OCI-LY7 (cell line): ENCODE data around the gene HAPLN3. TPM values are rescaled to one million over a fixed set of nuclear protein-coding genes. Genes with fewer than 3 reads are reported as not detected.
A peak's percentile ranks its signal among the peaks of the same experiment; 100 is the strongest.

ENCODE experiments used
- BruUV-seq: library from RNA; stranded (reverse); fragments of 400-500 nt; replicated peaks from 2 replicates; lab custom pipeline; 2021; lab: Mats Ljungman, UMichigan
- CTCF ChIA-PET: fragments of 300-600 bp; sonication (Branson Sonifier 250); formaldehyde crosslinking; loops from one replicate; lab custom pipeline; 2022; ENCODE audit warnings: antibody characterized with exemption; ENCODE audit not compliant: unreplicated experiment; lab: Charles Lee
- POLR2A ChIA-PET: fragments of 300-600 bp; sonication (Branson Sonifier 250); formaldehyde crosslinking; loops from one replicate; lab custom pipeline; 2022; ENCODE audit warnings: antibody characterized with exemption; lab: Charles Lee
- DNase-seq: peaks from one replicate; pipeline ENCODE4 v3.0.0-alpha.2; 2015; ENCODE audit warnings: low spot score
- H2AFZ ChIP-seq: fragments of 200-600 bp; sonication (generic), shearing (Covaris generic); 2 replicates; pipeline ENCODE4 v1.6.1; 2014; ENCODE audit warnings: mild to moderate bottlenecking, antibody characterized with exemption, low read length, moderate library complexity
- H3K27ac ChIP-seq: fragments of 200-600 bp; sonication (generic); 2 replicates; pipeline ENCODE4 v1.5.1; 2014; ENCODE audit warnings: mixed run types, low read depth, mild to moderate bottlenecking, moderate library complexity, low read length, inconsistent platforms; ENCODE audit not compliant: poor library complexity, severe bottlenecking
- H3K36me3 ChIP-seq: fragments of 200-600 bp; sonication (generic); 2 replicates; pipeline ENCODE4 v1.6.1; 2014; ENCODE audit warnings: mild to moderate bottlenecking, antibody characterized with exemption, low read length, moderate library complexity, mixed read lengths; ENCODE audit not compliant: insufficient read depth
- H3K4me1 ChIP-seq: fragments of 200-600 bp; sonication (generic); 2 replicates; pipeline ENCODE4 v1.5.1; 2014; ENCODE audit warnings: mild to moderate bottlenecking, low read length; ENCODE audit not compliant: insufficient read depth, poor library complexity, severe bottlenecking
- H3K4me2 ChIP-seq: fragments of 200-600 bp; sonication (generic); 2 replicates; pipeline ENCODE4 v1.6.1; 2014; ENCODE audit warnings: mild to moderate bottlenecking, low read length
- H3K4me3 ChIP-seq: fragments of 200-600 bp; sonication (generic); 2 replicates; pipeline ENCODE4 v1.5.1; 2014; ENCODE audit warnings: mild to moderate bottlenecking, low read depth, low read length; ENCODE audit not compliant: poor library complexity, severe bottlenecking
- H3K79me2 ChIP-seq: fragments of 200-600 bp; sonication (generic); 2 replicates; pipeline ENCODE4 v1.6.1; 2016; ENCODE audit warnings: low read depth, mild to moderate bottlenecking, low read length, moderate library complexity, mixed read lengths; ENCODE audit not compliant: insufficient read depth
- H3K9me2 ChIP-seq: fragments of 200-600 bp; sonication (generic); 2 replicates; pipeline ENCODE4 v1.6.1; 2016; ENCODE audit warnings: mild to moderate bottlenecking, low read length, mixed read lengths; ENCODE audit not compliant: insufficient read depth
- H3K9me3 ChIP-seq: fragments of 200-600 bp; sonication (generic); 2 replicates; pipeline ENCODE4 v1.6.1; 2014; ENCODE audit warnings: mild to moderate bottlenecking, mixed run types, low read length, mixed read lengths
- H4K20me1 ChIP-seq: fragments of 200-600 bp; sonication (generic); 2 replicates; pipeline ENCODE4 v1.6.1; 2014; ENCODE audit warnings: mild to moderate bottlenecking, antibody characterized with exemption, low read length, moderate library complexity, mixed read lengths; ENCODE audit not compliant: insufficient read depth
- CTCF ChIP-seq: fragments of 200-600 bp; sonication (generic); conservative IDR thresholded peaks from 2 replicates; pipeline ENCODE4 v1.5.1; 2014; ENCODE audit warnings: mild to moderate bottlenecking, antibody characterized with exemption, low read length, moderate library complexity, mixed read lengths
- EZH2phosphoT487 ChIP-seq: fragments of 200-600 bp; sonication (generic); IDR thresholded peaks from 2 replicates; pipeline ENCODE4 v1.6.1; 2018; ENCODE audit warnings: low read depth, borderline replicate concordance, mild to moderate bottlenecking, mixed run types, antibody characterized with exemption, low read length, moderate library complexity, mixed read lengths
- intact Hi-C: fragments of 100-400 bp; cut with micrococcal nuclease; formaldehyde crosslinking; loops from one replicate; pipeline ENCODE4 v1.10.0; 2022; ENCODE audit not compliant: unreplicated experiment
- total RNA-seq, 2 experiments: library from RNA; depleted of rRNA in 1 of 2; stranded (reverse); fragments of >200 nt in 1 of 2; shearing (Covaris generic) in 1 of 2; gene quantifications; 2 replicates each; pipeline ENCODE4 v1.2.3, GENCODE V29; 2014 to 2022

The HAPLN3 gene
- total RNA-seq, 2 experiments from 2014 or later = 0.93 to 0.98 TPM

GRCh38 chr15:88912500-88912921 lies 17.2 kb upstream of the HAPLN3 start:
- Histone ChIP-seq H3K9me3 (no peaks in the 10 kb centered on the region), H3K9me2 (no peaks in the 10 kb centered on the region), H3K4me2 (peak overlapping the region; percentile 69), H3K4me3 (peak overlapping the region; percentile 72), H4K20me1 (no peaks in the 10 kb centered on the region), H2AFZ (peak overlapping the region; percentile 95), H3K4me1 (peaks cover 8% of the 10 kb centered on the region), H3K79me2 (no peaks in the 10 kb centered on the region), H3K36me3 (no peaks in the 10 kb centered on the region), H3K27ac (no peak overlapping the region)
- no peak for TF ChIP-seq EZH2phosphoT487
- no peak for DNase-seq
- intact Hi-C loops = loop anchor here (5.0 kb wide), 1 partner anchor 175 kb away; the partner anchor contains the start of gene ABHD2
- BruUV-seq = no TSS peak
- ChIA-PET CTCF (no interaction called here), POLR2A (no interaction called here)

GRCh38 chr15:88911766-88912118 lies 16.4 kb upstream of the HAPLN3 start:
- CTCF ChIA-PET = no interaction called here
- H3K4me3 ChIP-seq = no peak overlapping the region
- no peak overlapping the region for H3K27ac ChIP-seq
- POLR2A ChIA-PET = interaction anchor here (0.6 kb wide), 1 partner anchor 266 kb away, joined by 3 read pairs; no protein-coding TSS in a partner anchor
- no peaks in the 10 kb centered on the region for H3K9me3 ChIP-seq
- H3K36me3 ChIP-seq = no peaks in the 10 kb centered on the region
- BruUV-seq = no TSS peak
- intact Hi-C loops = loop anchor here (5.0 kb wide), 1 partner anchor 176 kb away; the partner anchor contains the start of gene ABHD2
- H3K79me2 ChIP-seq = no peaks in the 10 kb centered on the region
- H3K9me2 ChIP-seq = no peaks in the 10 kb centered on the region
- peaks cover 8% of the 10 kb centered on the region for H3K4me1 ChIP-seq
- DNase-seq = no peak
- TF ChIP-seq EZH2phosphoT487 = no peak
- no peak for TF ChIP-seq CTCF
- H4K20me1 ChIP-seq = no peaks in the 10 kb centered on the region
- H3K4me2 ChIP-seq = no peak overlapping the region
- no peak overlapping the region for H2AFZ ChIP-seq

GRCh38 chr15:88909956-88910831 lies 14.8 kb upstream of the HAPLN3 start:
- H3K79me2 ChIP-seq = no peaks in the 10 kb centered on the region
- BruUV-seq = no TSS peak
- no peaks in the 10 kb centered on the region for H3K9me3 ChIP-seq
- no peak for DNase-seq
- H3K4me3 ChIP-seq = no peak overlapping the region
- H3K9me2 ChIP-seq = no peaks in the 10 kb centered on the region
- no peak for TF ChIP-seq CTCF
- ChIA-PET CTCF (no interaction called here), POLR2A (interaction anchor here (0.7 kb wide), 1 partner anchor 13 kb away, joined by 5 read pairs; no protein-coding TSS in a partner anchor)
- H3K4me1 ChIP-seq = peaks cover 8% of the 10 kb centered on the region
- no peak overlapping the region for H3K4me2 ChIP-seq
- no peak overlapping the region for H2AFZ ChIP-seq
- no peak overlapping the region for H3K27ac ChIP-seq
- H3K36me3 ChIP-seq = no peaks in the 10 kb centered on the region
- no peaks in the 10 kb centered on the region for H4K20me1 ChIP-seq
- intact Hi-C loops = loop anchor here (5.0 to 10.0 kb wide), 2 partner anchors 177 to 285 kb away; partner anchors contain the start of genes ABHD2 and AEN
